ENCODE data around the gene C15orf39. TPM values are rescaled to one million over a fixed set of nuclear protein-coding genes. Genes with fewer than 3 reads are reported as not detected.

C15orf39 gene
- polyA plus RNA-seq, 1 donor from 2014 or later = not detected

GRCh38 chr15:75182187-75183131 is 19.2 kb upstream of the C15orf39 start:
- Histone ChIP-seq H3K9me3 (ENCODE audit: low read length) (no peaks in the 10 kb centered on the region), H3K27ac (ENCODE audit: low read length) (no peak overlapping the region)

More at GRCh38 chr15:75182187-75183131, 19.2 kb upstream of the C15orf39 start:
- Histone ChIP-seq H3K36me3 (ENCODE audit: insufficient read depth, low read length) (no peaks in the 10 kb centered on the region), H3F3A (ENCODE audit: insufficient read depth, low read length, poor library complexity, severe bottlenecking) (no peaks in the 10 kb centered on the region), H3K4me2 (ENCODE audit: low read length) (no peak overlapping the region), H3K9me2 (ENCODE audit: insufficient read depth, low read length) (no peaks in the 10 kb centered on the region), H3K9ac (ENCODE audit: low read length) (no peak overlapping the region), H3K27me3 (ENCODE audit: insufficient read depth, low read depth, low read length) (no peaks in the 10 kb centered on the region), H3K79me2 (replicated peaks; ENCODE audit: insufficient read depth, low read length) (no peaks in the 10 kb centered on the region), H2AFZ (ENCODE audit: low read depth, low read length) (no peak overlapping the region), H4K20me1 (ENCODE audit: insufficient read depth) (no peaks in the 10 kb centered on the region), H3K4me3 (ENCODE audit: low read length) (no peak overlapping the region)
- TF ChIP-seq REST (IDR thresholded peaks at IDR 0.05; ENCODE audit: borderline replicate concordance) (no peak), CTCF (IDR thresholded peaks at IDR 0.05; ENCODE audit: poor library complexity, severe bottlenecking) (no peak), SMC3 (conservative IDR thresholded peaks at IDR 0.05; ENCODE audit: poor library complexity) (no peak), EP300 (conservative IDR thresholded peaks at IDR 0.05; ENCODE audit: poor library complexity, severe bottlenecking) (no peak), MXI1 (conservative IDR thresholded peaks at IDR 0.05; ENCODE audit: poor library complexity, severe bottlenecking) (no peak), TAF1 (IDR thresholded peaks at IDR 0.05; ENCODE audit: low read depth) (no peak), RAD21 (conservative IDR thresholded peaks at IDR 0.05) (no peak), POLR2AphosphoS5 (IDR thresholded peaks at IDR 0.05) (no peak), EZH2 (IDR thresholded peaks at IDR 0.05; ENCODE audit: borderline replicate concordance, insufficient read depth, low read length, poor library complexity, severe bottlenecking) (no peak)

Measured in neural cell (in vitro differentiated cells).